HG02885 (cell line): ENCODE results near the gene COL2A1.

ENCODE experiments used
- ATAC-seq: cut with Tn5 transposase; IDR thresholded peaks from one replicate; pipeline ENCODE4 v1.9.1; 2021; ENCODE audit warnings: mild to moderate bottlenecking; ENCODE audit not compliant: unreplicated experiment, poor library complexity

Gene COL2A1

DNA sequence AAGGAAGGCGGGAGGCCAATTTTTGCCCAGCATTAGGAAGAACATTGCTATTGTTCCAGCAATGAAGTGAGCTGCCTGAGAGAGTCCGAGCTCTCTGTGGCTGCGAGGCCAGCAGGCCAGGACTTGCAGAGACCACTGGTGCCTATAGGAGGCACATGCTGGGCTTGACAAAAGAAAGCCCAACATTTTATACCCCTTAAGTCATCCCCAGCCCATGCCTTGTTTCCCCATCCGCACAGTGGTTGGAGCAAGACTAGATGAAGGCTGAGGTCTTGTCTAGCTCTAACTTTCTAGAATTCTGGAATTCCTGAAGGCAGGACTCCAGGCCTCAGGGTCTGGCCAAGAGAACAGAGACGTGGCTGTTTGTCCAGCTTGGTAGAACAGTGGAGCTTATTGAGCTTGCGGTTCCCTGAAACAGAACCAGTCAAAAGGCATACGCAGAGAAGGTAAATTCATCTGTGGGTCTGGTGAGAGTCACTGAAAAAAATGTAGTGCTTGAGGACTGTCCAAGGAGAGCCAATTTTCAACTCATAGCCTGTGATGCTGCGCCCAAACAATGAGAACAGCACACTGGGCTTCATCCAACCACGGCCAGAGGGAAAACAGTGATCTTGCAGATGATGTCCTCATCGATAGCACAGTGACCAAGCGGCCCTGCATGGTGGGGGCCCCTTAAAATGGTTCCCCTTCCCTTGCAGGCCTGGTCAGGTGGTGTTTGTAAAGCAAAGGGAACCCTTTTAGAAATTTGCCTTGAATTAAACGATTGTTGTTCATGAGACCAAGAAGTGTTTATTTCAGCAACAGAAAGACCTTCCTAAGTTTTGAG, 27.1 kb upstream of the COL2A1 start:
- no peak for ATAC-seq

DNA sequence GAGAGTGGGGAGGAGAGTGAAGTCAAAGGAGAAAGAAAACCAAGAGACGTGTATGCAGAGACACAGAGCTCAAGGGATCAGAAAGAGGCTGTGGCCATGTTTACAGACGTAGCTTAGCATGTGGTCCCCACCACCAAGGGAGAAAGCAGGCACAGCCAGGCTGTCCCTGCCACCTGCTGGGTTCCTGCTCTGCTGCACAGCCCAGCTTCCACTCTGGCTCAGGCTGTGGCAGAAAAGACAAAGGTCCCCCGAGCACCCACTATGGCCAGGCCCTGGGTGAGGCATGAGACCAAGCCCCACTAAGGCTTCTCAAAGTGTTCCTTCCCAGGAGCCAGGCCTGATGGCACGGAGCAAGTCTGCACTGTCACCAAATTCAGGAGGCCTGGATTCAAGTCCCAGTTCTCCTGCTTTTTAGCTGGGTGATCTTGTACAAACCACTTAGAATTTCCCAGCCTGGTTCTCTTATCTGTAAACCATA, 25.9 kb upstream of the COL2A1 start:
- ATAC-seq = no peak

DNA sequence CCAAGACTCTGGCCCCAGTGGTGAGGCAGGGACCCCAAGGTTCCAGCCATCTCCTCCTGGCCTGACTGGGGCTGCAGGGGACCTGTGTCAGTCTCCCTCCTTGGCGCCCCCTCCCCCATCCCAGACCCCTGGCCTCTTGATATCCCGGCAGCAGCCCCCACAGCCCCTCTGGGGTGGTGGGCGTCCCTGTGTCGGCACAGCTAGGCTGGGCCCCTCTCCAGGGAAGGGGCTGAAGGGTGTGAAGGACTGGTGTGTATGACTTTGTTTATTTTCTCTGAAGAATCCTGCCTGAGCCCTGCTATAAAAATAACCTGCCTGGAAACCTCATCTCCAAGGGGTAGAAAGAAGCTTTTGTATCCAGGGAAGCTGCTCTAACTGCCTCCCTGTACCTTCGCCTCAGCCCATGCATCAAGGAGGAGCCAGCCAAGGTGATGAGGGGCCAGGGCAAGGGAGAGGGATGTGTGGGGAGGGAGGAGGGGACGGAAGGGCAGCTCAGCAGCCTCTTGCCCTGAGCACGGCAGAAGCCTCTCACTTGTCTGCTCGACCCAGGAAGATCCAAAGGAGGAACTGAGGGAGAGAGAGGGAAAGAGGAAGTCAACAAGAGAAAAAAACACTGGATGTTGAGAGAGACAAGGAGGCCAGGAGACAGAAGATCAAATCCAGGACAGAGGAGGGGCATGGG, 25.4 kb upstream of the COL2A1 start:
- ATAC-seq = no peak

DNA sequence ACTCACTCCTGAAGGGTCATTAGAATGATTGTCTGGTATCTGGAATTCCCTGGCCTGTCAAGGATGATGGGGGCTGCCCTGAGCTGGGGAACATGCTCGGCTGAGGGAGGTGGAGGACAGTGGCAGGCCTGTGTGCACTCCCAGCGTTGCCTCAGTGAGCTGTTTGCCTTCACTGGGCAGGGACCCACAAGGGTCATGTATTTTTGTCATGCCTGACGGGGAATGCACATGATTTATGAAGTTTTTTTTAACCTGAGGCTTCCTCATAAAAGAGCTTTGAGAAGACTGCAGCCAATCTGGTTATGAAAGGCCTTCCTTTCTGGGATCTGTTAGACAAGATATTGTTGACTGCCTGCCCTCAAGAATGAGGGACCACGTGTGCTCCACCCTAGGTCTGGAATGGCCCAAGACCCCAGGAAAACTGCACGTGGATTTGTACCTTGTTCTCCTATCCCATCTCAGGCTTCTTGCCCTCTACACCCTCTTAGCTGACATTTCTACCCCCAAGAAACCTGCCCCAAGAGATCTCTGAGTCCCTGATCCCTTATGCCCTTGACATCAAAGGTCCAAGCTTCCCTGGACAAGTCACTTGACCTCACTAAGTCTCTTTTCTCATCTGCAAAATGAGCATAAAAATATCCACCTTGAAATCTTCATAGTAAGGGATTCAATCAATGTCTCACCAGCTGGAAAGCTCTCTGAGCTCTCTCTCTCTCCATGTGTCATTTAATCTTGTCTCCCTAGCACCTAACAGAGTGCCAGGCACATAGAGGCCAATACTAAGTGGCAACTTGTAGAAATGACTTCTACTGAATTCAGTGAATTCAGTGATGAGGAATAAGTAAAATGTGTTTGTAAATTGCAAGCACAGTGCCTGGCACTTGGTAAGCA, 24.5 kb upstream of the COL2A1 start:
- ATAC-seq = no peak

DNA sequence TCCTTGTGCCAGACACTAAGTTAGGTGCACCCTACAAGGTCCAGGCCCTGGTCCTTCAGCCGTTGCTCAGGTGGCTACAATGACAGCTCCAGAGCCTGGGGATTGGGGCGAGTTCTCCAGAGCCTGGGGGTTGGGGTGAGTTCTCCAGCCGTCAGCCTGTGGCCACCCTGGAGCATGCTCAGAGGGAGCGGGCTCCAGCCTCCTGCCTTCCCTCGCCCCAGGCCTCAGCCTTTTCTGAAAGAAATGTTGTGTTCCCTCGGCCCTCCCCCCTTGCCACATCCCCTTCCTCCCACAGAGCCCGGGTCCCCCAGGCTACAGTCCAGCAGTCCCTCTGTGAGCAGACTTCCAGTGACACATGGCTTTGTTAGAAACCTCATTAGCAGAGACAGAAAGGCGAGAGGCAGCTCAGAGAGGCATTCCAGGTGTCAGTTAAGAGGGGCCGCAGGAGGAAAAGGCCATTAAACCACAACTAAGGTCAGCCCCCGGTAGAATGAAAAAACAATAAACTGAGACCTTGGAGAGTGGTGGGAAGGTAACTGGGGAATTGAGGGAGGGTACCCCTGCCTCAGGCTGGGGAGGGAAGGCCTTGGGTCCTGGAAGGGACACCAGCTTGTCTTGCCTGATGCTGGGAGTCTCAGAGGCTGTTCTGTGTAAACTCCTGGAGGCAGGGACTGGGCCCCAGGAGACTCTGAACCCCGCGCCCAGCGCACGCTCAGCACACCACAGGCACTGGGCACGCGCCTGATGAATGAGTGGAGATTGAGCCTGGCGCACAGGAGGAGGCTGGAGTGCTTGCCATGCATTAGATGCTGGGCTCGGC, 23.1 kb upstream of the COL2A1 start:
- no peak for ATAC-seq

DNA sequence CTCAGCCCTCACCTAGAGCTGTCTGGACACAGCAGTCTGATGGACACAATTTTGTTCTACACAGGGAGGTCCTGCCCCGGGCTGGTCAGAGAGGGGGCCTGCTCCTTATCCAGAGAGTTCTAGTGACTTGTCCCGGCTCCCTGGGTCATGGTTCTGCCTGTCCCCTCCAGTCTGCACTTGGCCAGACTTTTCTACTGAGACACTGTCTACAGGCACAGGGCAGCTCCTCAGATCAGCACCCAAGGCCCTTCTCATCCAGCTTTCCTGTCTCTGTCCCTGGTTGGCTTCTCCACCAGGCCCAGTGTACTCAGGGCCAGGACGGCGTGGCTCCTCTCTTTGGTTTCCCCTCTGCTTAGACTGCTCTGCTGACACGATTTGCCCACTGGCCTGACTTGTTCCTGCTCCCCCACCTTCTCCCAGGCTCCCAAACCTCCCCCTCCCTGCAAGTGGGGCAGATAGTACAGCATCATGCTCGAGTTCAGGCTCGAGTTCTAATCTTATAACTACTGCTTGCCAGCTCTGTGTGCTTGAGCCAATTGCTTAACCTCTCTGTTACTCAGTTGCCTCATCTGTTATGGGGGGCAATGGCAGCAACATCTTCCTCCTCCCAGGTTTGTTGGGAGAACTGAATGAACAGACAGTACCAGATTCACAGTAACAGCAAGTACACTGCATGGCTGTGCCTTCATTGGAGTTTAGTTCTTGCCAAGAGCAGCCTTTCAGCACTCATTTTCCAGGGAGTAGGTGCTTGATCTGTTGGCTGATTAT, 22.0 kb upstream of the COL2A1 start:
- no peak for ATAC-seq

DNA sequence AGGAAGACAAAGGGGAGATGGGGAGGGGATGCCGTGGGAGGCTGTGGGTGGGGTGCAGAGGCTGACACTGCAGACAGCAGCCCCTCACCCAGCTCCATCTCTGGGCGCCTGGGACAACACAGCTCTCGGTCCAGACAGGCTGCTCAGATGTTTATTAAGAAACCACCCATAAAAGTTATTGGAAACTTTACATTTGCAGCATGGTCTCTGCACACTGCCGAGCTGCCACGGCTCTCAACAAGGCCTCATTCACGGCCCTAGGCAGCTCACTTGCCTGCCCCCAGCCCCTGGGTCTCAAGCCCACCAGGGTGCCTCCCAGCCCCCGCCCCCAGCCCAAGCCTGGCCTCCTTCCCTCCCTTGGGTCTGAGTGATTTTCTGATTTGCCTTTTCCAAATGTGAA, 21.0 kb upstream of the COL2A1 start:
- no peak for ATAC-seq

DNA sequence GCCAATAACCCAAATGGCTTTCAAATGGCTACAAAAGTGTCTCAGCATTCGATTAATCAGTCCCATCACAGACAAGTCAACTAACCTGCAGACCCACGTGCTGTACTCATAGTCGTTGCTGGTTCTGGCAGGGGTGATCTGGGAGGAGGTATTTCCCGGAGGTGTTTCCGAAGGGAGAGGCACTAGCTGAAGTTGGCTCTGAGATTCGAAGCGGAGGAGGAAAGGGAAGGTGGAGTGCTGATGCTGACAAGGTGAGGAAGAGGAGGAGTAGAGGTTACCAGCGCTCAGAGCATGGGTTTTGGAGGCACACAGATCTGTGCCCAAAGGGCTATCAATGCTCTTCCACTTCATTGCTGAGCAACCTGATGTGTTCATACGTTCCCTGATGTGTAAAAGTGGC, 20.5 kb upstream of the COL2A1 start:
- ATAC-seq = no peak

DNA sequence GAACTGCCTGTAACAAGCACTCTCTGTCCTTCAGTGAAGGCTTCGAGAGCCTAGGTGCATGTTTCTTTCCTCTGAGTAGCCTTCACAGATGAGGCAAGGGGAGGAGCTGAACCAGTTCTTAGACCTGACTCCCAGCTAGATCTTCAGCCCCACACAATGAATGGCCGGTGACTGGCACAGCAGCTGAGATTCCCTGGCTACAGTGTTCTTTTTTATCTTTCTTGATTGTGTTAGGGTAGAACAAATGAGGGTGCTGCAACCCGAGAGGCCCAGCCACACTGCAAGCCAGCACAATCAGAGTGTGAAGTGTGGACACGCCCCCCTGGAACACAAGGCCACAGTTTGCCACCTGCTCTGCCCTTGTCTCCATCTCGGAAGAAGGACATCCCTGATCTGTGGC, 19.1 kb upstream of the COL2A1 start:
- ATAC-seq = no peak

DNA sequence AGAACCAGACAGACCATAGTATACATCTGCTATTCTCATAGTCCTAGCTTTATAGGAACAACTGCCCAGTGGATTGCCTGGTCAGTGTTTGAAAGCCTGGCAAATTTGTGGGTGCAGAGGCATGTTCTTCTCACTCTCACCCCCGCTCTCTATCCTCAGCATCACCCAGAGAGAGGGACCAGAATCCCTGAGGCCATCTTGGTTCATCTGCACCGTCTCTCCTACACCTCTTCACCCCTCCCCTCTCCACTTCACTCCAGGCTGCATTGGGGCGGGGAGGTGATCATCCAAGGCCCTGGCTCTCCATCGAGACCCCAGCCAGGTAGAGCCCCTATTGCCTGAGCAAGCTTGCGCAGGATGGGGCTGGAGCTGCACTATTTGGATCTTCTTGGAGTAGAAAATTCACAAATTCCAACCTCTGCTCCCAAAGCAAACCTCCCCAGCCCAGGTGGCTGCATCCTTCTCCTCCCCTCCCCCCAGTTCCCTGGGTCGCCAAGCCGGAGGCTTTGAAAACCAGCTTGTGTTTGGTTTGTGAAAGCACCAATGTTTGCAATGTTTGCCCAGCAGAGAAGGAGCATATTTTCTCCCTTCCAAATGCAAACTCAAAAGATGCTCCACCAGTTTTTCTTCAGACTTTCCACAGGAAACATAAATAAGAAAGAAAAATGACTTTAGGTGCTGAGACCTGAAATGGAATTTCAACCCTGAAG, 18.6 kb upstream of the COL2A1 start:
- ATAC-seq = no peak

DNA sequence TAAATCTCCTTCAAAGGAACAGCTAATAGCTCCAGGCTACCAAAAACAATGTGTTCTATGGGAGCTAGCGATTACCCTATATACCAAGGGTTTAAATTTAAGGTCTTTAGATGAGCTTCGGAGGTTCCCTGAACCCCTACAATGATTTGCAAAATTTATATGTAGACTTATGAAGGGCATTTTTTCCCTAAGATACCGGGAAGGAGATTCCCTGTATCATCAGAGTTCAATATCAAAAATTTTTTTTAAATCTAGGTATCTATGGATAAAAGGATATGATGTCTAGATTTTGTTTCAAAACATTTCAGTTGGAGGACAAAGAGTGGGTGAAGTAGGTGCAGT, 17.9 kb upstream of the COL2A1 start:
- ATAC-seq = no peak

DNA sequence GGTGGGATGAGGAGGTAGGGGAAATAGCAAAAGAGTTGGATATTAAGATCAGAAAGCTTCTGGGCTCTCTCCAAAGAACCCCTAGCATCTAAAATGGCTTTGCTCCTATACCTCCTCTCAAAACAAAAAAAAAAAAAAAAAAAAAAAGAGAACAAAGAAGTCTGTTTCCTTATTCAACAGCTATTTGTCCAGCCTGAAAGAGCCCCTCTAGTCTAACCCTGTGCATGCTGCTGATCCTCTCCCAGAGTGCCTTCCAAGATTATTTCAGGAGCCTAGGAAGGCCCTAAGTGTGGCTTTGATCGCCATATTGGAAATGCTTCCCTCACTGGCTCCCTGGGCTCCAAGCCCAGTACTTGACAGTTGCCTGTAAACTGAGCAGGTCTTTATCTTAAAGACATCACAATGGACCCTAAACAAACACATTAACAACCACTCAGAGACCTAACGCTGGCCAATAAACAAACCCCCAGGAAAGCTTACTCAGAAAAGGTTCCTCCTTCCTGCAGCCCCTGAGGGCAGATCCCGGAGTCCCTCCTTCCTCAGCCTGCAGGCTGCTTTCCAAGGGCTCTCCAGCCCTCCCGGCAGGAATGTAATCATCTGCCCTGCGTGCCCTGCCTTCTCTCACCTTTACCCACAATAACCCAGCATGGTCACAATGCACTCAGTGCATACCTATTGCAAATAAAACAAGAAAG, 17.4 kb upstream of the COL2A1 start:
- ATAC-seq = no peak

DNA sequence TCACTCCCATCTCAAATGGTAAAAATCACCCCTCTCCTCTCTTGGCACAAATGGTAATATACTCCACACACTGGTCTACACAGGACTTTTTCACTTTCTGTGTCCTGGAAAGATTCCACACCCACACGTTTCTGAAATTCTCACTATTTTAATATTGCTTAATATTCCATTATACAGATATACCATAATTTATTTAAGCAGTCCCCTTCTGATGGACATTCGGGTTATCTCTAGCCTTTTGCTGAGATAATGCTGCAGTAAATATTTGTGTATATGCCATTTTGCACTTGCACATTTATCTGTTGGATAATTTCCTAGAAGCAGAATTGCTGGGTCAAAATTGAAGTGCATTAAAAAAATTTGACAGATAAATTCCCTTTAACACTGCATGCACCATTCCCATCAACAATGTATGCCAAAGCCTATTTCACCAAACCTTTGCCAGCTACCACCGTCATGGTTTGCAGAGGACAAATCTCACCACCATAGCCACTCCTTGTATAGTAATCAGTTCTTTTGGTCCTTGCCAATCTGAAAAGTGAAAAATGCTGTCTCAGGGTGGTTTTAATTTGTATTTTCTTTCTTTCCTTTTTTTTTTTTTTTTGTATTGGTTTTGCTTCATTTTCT, 15.5 kb upstream of the COL2A1 start:
- no peak for ATAC-seq

DNA sequence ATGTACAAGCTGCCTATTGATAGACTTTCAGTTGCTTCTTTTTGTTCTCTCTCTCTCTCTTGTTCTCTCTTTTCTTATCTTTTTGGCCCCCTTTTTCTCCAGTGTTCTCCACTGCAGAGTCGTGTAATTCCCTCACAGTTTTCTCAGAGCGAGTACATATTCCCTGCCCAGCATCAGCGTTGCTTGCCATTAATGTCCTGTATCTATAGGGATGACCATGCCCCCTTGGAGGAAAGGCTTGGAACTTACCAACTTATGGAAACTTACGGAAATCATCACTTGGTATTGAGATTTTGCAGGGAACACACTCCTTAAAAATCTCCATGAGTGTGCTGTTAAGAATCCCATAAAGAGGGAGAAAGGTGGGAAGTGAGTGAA, 14.3 kb upstream of the COL2A1 start:
- ATAC-seq = no peak

DNA sequence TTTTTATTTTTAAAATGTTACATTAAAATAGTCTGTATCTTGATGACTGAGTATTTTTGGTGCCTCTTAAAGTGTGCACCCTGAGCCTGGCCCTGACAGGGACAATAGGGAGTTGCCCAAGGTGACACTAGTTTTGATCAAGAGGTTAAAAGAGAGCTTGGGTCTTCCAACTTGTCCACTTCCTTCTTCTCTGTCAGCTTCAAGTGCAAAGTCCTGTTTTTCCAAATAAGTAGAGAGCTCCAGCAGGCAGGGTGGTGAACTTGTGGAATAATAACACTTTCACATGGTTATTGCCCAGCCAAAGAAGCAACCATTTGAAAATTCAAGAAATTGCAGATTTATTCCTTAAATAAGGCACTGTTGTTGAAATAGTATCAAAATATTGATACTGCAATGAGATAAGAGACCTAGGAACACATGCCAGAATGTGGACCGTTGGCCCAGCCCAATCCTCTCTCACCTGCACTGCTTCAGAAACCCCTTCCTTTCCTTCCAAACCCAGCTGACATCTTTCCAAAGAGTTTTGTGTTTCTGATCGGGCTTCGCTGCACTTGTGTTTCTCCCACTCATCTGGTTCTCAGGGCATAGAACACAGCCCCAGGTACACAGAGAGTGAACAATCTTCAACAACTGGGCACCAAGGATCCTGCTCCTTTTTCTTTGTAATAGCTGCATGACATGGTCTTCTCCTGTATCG, 13.8 kb upstream of the COL2A1 start:
- no peak for ATAC-seq

DNA sequence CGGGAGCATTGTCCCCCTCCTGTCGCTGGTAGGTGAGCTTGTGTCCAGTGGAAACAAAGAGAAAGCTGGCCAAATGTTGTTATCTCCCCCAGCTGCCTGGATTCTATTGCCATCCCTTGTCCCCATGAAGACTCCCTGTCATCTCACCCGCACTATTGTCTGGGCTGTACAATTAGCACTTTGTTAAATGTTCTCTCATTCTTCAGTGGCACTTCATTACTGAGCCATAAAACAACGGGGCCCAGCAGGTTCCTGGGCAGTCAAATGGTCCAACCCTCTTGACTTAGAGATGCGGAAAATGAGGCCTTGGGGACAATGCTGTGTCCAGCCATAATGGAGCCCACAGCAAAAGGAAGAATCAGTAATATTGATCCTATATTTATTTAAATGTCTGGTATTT, 13.2 kb upstream of the COL2A1 start:
- ATAC-seq = no peak

DNA sequence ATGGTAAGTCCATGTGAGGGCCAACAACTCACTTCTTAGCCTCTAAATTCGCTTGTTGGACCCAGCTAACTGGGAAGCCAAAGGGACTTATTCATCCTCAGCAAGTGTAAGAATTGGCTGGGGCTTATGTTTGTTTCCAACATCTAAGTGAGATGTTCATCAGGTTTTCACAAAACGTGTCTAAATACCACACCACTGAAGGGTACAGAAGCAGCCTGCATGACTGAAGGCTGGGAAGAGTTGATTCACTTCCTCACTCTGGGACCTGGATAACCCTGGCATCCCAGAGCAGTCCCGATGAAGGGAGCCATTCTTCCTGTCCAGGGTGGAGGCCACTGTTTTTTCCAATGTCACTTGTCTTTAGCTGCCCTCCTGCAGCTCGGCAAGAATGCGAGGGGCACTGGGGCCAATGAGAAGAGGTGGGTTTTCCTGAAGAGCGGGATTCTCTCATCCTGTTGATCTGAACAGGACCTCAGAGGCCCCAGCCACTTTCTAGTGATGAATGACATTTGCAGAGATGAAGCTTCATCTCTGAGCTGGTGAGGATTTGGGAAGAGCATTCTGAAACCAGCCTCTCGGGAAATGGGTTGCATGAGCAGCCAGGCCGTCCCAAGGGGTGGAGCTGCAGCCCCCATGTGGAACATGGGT, 12.2 kb upstream of the COL2A1 start:
- ATAC-seq = no peak
